ENCODE data around the gene CEP72.

Gene CEP72

DNA sequence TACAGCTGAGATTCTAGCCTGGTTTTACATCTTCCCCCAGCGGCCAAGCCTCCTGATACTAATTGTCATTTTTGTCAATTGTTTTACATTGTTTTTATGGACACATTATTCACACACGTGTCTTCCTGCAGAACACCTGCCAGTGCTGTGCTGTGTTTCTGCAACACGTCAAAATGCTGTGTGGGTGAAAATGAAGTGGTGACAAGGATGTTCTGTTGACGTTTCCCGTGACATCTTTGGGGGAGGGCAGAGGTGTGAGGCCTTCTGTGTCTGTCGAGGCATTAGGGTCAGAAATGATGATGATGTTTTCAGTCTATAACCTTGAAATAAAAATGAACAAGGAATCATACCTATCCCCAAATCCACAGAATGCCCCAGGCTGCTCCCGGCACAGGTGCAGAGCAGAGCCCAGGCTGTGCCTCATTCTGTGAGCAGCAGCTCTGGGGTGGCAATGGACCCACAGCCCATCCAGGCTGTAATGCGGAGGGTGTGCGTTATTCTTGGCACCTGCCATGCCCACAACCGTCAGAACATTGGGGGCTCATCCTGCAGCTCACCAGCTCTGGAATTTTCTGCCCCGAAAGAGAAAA lies 23.6 kb upstream of the CEP72 start:
- TF ChIP-seq, protein P1, sequence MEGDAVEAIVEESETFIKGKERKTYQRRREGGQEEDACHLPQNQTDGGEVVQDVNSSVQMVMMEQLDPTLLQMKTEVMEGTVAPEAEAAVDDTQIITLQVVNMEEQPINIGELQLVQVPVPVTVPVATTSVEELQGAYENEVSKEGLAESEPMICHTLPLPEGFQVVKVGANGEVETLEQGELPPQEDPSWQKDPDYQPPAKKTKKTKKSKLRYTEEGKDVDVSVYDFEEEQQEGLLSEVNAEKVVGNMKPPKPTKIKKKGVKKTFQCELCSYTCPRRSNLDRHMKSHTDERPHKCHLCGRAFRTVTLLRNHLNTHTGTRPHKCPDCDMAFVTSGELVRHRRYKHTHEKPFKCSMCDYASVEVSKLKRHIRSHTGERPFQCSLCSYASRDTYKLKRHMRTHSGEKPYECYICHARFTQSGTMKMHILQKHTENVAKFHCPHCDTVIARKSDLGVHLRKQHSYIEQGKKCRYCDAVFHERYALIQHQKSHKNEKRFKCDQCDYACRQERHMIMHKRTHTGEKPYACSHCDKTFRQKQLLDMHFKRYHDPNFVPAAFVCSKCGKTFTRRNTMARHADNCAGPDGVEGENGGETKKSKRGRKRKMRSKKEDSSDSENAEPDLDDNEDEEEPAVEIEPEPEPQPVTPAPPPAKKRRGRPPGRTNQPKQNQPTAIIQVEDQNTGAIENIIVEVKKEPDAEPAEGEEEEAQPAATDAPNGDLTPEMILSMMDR (IDR thresholded peaks at IDR 0.05; ENCODE audit: control insufficient read depth, insufficient read depth, low read depth, low read length, missing control alignments), result no peak
- DNase-seq (ENCODE audit: low read depth), result no peak
- no peak overlapping the region for H3K4me3 ChIP-seq (ENCODE audit: control insufficient read depth, low read depth, low read length)

GRCh38 chr5:589173-589572 lies 23.0 kb upstream of the CEP72 start:
- no peak for DNase-seq (ENCODE audit: low read depth)
- TF ChIP-seq, protein P1 (IDR thresholded peaks at IDR 0.05; ENCODE audit: control insufficient read depth, insufficient read depth, low read depth, low read length, missing control alignments), result no peak
- H3K4me3 ChIP-seq (ENCODE audit: control insufficient read depth, low read depth, low read length), result no peak overlapping the region

DNA sequence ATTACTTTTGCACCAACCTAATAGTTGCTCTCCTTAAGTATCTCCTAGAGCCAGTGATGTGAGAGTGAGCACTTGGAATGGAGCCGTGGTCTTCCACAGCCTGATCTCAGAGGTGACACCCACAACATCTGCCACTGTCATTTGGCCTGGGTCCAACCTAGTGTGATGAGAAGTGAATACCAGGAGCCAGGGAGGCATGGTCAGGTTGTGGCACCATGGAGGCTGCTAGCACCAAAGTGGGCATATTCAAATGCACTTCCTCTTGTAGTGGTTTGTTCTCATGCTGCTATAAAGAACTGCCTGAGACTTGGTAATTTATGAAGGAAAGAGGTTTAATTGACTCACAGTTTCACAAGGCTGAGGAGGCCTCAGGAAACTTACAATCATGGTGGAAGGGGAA lies 22.6 kb upstream of the CEP72 start:
- no peak overlapping the region for H3K4me3 ChIP-seq (ENCODE audit: control insufficient read depth, low read depth, low read length)
- DNase-seq (ENCODE audit: low read depth), result no peak
- TF ChIP-seq, protein P1 (IDR thresholded peaks at IDR 0.05; ENCODE audit: control insufficient read depth, insufficient read depth, low read depth, low read length, missing control alignments), result no peak

DNA sequence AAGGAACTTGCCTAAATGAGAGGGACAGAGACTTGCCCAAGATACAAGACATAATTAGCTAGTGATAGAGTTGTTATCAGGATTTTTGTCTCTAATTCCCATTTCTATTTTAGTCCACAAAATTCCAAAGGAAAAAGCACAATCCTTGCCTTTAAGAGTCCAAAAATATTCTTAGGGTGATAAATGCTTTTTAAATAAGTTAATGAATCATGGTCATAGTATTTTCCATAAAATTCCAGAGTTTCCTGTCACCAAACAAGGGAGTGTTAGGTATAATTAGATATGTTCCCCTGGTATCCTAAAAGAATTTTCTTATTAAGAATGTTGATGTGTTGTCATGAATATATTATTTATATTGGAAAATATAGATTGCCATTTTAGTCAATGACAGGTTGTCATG lies 21.8 kb upstream of the CEP72 start:
- no peak overlapping the region for H3K4me3 ChIP-seq (ENCODE audit: control insufficient read depth, low read depth, low read length)
- TF ChIP-seq, protein P1 (IDR thresholded peaks at IDR 0.05; ENCODE audit: control insufficient read depth, insufficient read depth, low read depth, low read length, missing control alignments), result no peak
- DNase-seq (ENCODE audit: low read depth), result no peak

GRCh38 chr5:591746-592145 lies 20.4 kb upstream of the CEP72 start:
- no peak for DNase-seq (ENCODE audit: low read depth)
- TF ChIP-seq, protein P1 (IDR thresholded peaks at IDR 0.05; ENCODE audit: control insufficient read depth, insufficient read depth, low read depth, low read length, missing control alignments), result no peak
- H3K4me3 ChIP-seq (ENCODE audit: control insufficient read depth, low read depth, low read length), result no peak overlapping the region

DNA sequence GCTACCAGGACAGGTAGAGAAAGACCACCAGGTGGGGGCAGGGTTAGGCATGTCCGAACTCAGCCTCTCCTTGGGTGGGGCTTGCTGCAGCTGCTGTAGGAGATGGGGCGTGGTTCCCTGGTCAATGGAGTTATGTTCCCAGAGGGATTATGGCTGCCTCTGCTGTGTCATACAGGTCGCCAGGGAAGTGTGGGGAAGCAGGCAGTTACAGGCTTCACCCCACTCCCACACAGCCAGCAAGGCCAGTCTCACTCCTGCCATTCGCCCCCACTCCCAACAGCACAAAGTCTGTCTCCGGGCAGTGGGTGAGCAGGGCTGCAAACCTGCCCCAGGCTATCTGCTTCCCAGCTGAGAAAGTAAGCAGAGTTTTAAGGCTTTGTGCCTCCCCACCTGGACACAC lies 20.0 kb upstream of the CEP72 start:
- TF ChIP-seq, protein P1 (IDR thresholded peaks at IDR 0.05; ENCODE audit: control insufficient read depth, insufficient read depth, low read depth, low read length, missing control alignments), result no peak
- no peak for DNase-seq (ENCODE audit: low read depth)
- no peak overlapping the region for H3K4me3 ChIP-seq (ENCODE audit: control insufficient read depth, low read depth, low read length)

GRCh38 chr5:593511-593910 lies 18.6 kb upstream of the CEP72 start:
- no peak overlapping the region for H3K4me3 ChIP-seq (ENCODE audit: control insufficient read depth, low read depth, low read length)
- TF ChIP-seq, protein P1 (IDR thresholded peaks at IDR 0.05; ENCODE audit: control insufficient read depth, insufficient read depth, low read depth, low read length, missing control alignments), result no peak
- DNase-seq (ENCODE audit: low read depth), result no peak
